ENCODE data around the gene SNAPIN.

DNA sequence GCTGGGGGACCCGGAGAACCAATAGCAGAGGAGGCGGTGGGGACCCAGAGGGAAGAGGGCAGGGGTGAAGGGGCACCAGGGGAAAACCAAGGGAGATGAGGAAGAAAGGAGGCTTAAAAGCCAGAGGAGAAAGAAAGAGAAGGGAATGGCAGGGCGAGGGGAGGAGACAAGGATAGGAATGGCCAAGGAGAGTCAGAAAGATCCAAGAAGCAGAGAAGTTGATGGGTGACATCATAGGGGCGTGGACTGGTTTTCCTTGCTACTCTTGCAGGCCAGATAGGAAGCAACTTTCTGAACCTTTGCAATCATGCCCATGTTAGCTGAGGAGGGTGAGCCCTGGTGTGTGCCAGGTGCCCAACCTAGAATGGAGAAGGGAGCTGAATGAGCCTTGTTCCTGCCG lies 25.4 kb downstream of the SNAPIN start:
- TF ChIP-seq, protein P1, sequence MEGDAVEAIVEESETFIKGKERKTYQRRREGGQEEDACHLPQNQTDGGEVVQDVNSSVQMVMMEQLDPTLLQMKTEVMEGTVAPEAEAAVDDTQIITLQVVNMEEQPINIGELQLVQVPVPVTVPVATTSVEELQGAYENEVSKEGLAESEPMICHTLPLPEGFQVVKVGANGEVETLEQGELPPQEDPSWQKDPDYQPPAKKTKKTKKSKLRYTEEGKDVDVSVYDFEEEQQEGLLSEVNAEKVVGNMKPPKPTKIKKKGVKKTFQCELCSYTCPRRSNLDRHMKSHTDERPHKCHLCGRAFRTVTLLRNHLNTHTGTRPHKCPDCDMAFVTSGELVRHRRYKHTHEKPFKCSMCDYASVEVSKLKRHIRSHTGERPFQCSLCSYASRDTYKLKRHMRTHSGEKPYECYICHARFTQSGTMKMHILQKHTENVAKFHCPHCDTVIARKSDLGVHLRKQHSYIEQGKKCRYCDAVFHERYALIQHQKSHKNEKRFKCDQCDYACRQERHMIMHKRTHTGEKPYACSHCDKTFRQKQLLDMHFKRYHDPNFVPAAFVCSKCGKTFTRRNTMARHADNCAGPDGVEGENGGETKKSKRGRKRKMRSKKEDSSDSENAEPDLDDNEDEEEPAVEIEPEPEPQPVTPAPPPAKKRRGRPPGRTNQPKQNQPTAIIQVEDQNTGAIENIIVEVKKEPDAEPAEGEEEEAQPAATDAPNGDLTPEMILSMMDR (IDR thresholded peaks at IDR 0.05; ENCODE audit: low read depth, low read length), result no peak
- no peak for TF ChIP-seq POLR2A (IDR thresholded peaks at IDR 0.05; ENCODE audit: extremely low read depth, insufficient read length)
- no peak for TF ChIP-seq MYC (IDR thresholded peaks at IDR 0.05; ENCODE audit: low read depth, low read length)
- TF ChIP-seq, protein P2, sequence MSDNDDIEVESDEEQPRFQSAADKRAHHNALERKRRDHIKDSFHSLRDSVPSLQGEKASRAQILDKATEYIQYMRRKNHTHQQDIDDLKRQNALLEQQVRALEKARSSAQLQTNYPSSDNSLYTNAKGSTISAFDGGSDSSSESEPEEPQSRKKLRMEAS (IDR thresholded peaks at IDR 0.05; ENCODE audit: low read depth, low read length), result no peak
